Activated T-helper 17 cell treated with anti-CD3 and anti-CD28 coated beads, Interleukin-2, amount 50 U/mL, for 72 hours (primary cell): Measurements from ENCODE around the gene UBE2G2. TPM values are rescaled to one million over a fixed set of nuclear protein-coding genes. Genes with fewer than 3 reads are reported as not detected.

Experiments used
- ATAC-seq: fragments of 150-1000 bp; cut with Tn5 transposase; replicated peaks from 2 replicates; pipeline ENCODE4 v1.10.0; 2021; ENCODE audit warnings: mild to moderate bottlenecking, moderate library complexity
- H3K27ac Mint-ChIP-seq: one replicate; pipeline ENCODE4 v1.8.0; 2022; ENCODE audit warnings: mixed read lengths
- H3K27me3 Mint-ChIP-seq: one replicate; pipeline ENCODE4 v1.8.0; 2022; ENCODE audit warnings: mixed read lengths
- H3K36me3 Mint-ChIP-seq: one replicate; pipeline ENCODE4 v1.8.0; 2022; ENCODE audit warnings: low read depth, mild to moderate bottlenecking, mixed read lengths
- H3K4me1 Mint-ChIP-seq: one replicate; pipeline ENCODE4 v1.8.0; 2022; ENCODE audit warnings: mixed read lengths
- H3K4me3 Mint-ChIP-seq: one replicate; pipeline ENCODE4 v1.8.0; 2022; ENCODE audit warnings: mild to moderate bottlenecking, mixed read lengths
- H3K9me3 Mint-ChIP-seq: one replicate; pipeline ENCODE4 v1.8.0; 2022; ENCODE audit warnings: mixed read lengths
- total RNA-seq, 2 donors: library from RNA; stranded (reverse); gene quantifications; one replicate each; pipeline ENCODE4 v1.2.3, GENCODE V29; 2022

UBE2G2 gene
- 100 to 1,000 TPM in 1 of 2 donors, 10 to 100 TPM in 1; 88.9 to 136 TPM for total RNA-seq

- H3K27ac Mint-ChIP-seq = peak within 1 kb of the TSS; percentile 82
- no peaks in the 10 kb centered on the region for H3K27me3 Mint-ChIP-seq
- no peaks in the 10 kb centered on the region for H3K9me3 Mint-ChIP-seq
- peaks cover 87% of the 10 kb centered on the region for H3K36me3 Mint-ChIP-seq
- peak within 1 kb of the TSS; percentile 96 for H3K4me3 Mint-ChIP-seq
- ATAC-seq = peak; percentile 98
- peaks cover 37% of the 10 kb centered on the region for H3K4me1 Mint-ChIP-seq
These were observed at the start of gene UBE2G2 for GRCh38 chr21:44801468-44802395. TSS of gene UBE2G2 (minus strand) at chr21:44801820. CDS start at chr21:44801748, 72 bp downstream.

DNA sequence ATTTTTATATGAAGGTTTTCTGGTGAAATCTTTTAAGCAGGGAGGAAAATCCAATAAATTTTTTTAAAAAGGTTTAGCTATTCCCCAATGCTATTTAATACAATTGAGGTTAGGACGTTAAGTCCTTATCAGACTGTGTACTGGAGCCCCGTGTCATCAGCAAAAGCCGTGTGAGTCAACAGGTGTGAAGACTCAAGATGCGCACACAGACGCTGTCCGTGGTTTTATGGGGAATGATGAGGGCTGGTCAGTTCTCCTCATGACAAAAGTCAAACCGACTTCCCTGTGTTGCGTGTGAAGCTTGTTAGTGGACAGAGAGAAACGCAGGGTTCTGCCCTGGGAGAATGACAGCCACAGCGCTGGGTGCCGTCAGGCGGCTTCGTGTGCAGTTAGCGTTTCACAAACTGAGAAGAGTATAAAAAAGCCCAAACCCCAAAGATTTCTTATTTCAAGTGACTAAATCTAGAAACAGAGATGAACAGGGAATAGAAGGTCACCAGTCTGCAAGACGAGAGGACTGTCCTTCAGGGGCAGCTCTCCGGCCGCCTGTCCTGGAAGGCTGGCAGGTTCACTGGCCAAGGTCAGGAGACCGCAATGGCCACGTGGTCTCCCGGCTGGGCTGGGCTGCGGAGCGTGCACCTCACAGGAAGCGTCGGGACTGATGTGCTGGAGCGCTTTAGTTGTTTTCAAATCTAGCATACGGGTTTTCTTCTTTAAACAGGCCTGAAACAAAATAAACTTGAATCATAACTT is 49.5 kb upstream of the UBE2G2 start:
- Mint-ChIP-seq H3K27me3 (no peaks in the 10 kb centered on the region), H3K4me1 (peaks cover 7% of the 10 kb centered on the region), H3K9me3 (no peaks in the 10 kb centered on the region), H3K4me3 (no peak overlapping the region), H3K36me3 (peaks cover 75% of the 10 kb centered on the region), H3K27ac (peak overlapping the region; percentile 16)
- no peak for ATAC-seq

- H3K36me3 Mint-ChIP-seq = peaks cover 67% of the 10 kb centered on the region
These were observed 48.7 kb upstream of the UBE2G2 start for GRCh38 chr21:44850208-44850800.

GRCh38 chr21:44849616-44850130 is 48.1 kb upstream of the UBE2G2 start:
- ATAC-seq = no peak
- Mint-ChIP-seq H3K27me3 (no peaks in the 10 kb centered on the region), H3K36me3 (peaks cover 61% of the 10 kb centered on the region), H3K4me1 (peaks cover 6% of the 10 kb centered on the region), H3K4me3 (no peak overlapping the region), H3K27ac (no peak overlapping the region), H3K9me3 (no peaks in the 10 kb centered on the region)

More at GRCh38 chr21:44850208-44850800, 48.7 kb upstream of the UBE2G2 start:
- Mint-ChIP-seq H3K9me3 (no peaks in the 10 kb centered on the region), H3K4me1 (peaks cover 7% of the 10 kb centered on the region), H3K27me3 (no peaks in the 10 kb centered on the region), H3K27ac (no peak overlapping the region), H3K4me3 (no peak overlapping the region)
- ATAC-seq = no peak

DNA sequence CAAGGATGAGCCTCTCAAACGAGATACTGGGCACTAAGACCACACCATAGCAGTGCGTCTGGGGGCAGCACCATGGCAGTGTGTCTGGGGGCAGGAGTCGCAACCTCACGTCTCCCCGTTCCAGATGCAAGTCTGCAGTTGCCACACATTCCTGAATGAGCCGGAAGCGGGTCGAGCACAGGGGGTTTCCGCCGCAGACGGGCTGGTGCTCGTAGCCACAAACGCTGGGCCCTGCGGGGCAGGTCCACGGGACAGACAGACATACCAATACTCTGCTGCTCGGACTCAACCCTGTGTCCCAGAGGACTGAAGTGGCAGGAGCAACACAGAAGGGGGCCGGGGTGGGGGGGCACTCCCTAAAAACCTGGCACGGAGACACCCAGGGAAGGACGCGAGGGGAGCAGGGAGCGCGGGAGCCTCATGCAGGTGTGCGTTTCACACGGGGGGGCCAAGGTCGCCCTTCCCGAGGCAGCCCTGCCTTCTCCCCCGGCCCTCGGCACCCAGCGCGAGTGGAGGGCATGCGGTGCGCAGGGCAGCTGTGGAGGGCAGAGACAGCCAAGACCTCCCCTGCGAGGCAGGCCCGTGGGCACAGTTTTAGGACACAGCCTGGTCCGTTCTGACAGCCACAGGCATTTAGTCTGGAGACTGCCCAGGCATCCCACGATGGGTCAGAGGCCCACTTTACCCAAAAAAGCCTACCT is 47.4 kb upstream of the UBE2G2 start:
- ATAC-seq = no peak
- no peak overlapping the region for H3K4me3 Mint-ChIP-seq
- H3K27ac Mint-ChIP-seq = no peak overlapping the region
- peaks cover 54% of the 10 kb centered on the region for H3K36me3 Mint-ChIP-seq
- H3K9me3 Mint-ChIP-seq = no peaks in the 10 kb centered on the region
- no peaks in the 10 kb centered on the region for H3K27me3 Mint-ChIP-seq
- no peaks in the 10 kb centered on the region for H3K4me1 Mint-ChIP-seq

- H3K27ac Mint-ChIP-seq = no peak overlapping the region
- peaks cover 39% of the 10 kb centered on the region for H3K36me3 Mint-ChIP-seq
- peak overlapping the region; percentile 12 for H3K4me3 Mint-ChIP-seq
- H3K9me3 Mint-ChIP-seq = no peaks in the 10 kb centered on the region
- H3K27me3 Mint-ChIP-seq = no peaks in the 10 kb centered on the region
- H3K4me1 Mint-ChIP-seq = no peaks in the 10 kb centered on the region
- ATAC-seq = no peak
These were observed 45.8 kb upstream of the UBE2G2 start for GRCh38 chr21:44847261-44848056.

DNA sequence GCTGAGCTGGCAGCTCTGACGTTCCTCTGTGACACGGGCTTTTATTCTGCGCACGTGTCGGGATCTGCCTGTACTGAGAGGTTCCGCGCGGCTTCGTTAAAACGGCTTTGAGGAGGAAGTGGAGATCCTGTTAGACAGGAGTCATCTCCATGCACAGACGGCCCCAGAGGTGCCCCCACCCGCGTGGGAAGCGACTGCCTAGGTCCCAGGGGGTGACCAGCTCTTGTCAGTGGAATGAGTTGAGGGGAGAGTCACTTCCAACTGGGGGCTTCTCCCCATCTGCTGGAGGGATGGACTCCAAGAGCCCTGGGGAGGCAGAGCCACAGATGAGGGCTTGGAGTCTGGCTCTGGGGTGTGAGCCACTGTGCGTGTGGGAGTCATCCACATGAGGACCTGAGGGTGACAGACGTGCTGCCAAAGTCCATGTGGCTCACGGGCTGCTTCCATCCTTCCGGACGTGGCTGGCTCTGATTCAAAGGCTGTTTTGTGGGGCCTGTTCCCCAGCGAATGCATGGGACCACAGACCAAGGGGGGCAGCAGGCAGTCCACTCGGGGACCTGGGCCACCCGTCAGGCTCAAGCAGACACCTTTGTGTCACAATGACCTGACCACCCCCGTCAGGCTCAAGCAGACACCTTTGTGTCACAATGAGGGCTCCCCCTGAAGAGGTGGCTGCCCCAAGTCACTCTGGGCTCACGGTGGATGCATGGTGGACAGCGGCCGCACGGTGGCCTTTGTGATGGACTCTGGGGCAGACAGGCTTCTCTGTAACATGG is 45.1 kb upstream of the UBE2G2 start:
- Mint-ChIP-seq H3K4me1 (no peaks in the 10 kb centered on the region), H3K27me3 (no peaks in the 10 kb centered on the region), H3K9me3 (no peaks in the 10 kb centered on the region), H3K36me3 (peaks cover 31% of the 10 kb centered on the region), H3K27ac (peak overlapping the region; percentile 72), H3K4me3 (peak overlapping the region; percentile 73)
- ATAC-seq = peak; percentile 59

- peak overlapping the region; percentile 73 for H3K4me3 Mint-ChIP-seq
- no peaks in the 10 kb centered on the region for H3K27me3 Mint-ChIP-seq
- H3K4me1 Mint-ChIP-seq = no peaks in the 10 kb centered on the region
- peak overlapping the region; percentile 72 for H3K27ac Mint-ChIP-seq
- peaks cover 26% of the 10 kb centered on the region for H3K36me3 Mint-ChIP-seq
- no peak for ATAC-seq
- no peaks in the 10 kb centered on the region for H3K9me3 Mint-ChIP-seq
These were observed 44.5 kb upstream of the UBE2G2 start for GRCh38 chr21:44846224-44846484.

GRCh38 chr21:44845418-44846223 is 44.0 kb upstream of the UBE2G2 start:
- H3K36me3 Mint-ChIP-seq = peaks cover 20% of the 10 kb centered on the region
- peak; percentile 80 for ATAC-seq
- H3K4me1 Mint-ChIP-seq = no peaks in the 10 kb centered on the region
- H3K9me3 Mint-ChIP-seq = no peaks in the 10 kb centered on the region
- H3K27me3 Mint-ChIP-seq = no peaks in the 10 kb centered on the region
- H3K27ac Mint-ChIP-seq = peak overlapping the region; percentile 72
- H3K4me3 Mint-ChIP-seq = peak overlapping the region; percentile 73

- Mint-ChIP-seq H3K9me3 (no peaks in the 10 kb centered on the region), H3K4me3 (peak overlapping the region; percentile 73), H3K27ac (no peak overlapping the region), H3K4me1 (no peaks in the 10 kb centered on the region), H3K36me3 (peaks cover 7% of the 10 kb centered on the region), H3K27me3 (no peaks in the 10 kb centered on the region)
- ATAC-seq = no peak
These were observed 42.6 kb upstream of the UBE2G2 start for GRCh38 chr21:44844256-44844655.

DNA sequence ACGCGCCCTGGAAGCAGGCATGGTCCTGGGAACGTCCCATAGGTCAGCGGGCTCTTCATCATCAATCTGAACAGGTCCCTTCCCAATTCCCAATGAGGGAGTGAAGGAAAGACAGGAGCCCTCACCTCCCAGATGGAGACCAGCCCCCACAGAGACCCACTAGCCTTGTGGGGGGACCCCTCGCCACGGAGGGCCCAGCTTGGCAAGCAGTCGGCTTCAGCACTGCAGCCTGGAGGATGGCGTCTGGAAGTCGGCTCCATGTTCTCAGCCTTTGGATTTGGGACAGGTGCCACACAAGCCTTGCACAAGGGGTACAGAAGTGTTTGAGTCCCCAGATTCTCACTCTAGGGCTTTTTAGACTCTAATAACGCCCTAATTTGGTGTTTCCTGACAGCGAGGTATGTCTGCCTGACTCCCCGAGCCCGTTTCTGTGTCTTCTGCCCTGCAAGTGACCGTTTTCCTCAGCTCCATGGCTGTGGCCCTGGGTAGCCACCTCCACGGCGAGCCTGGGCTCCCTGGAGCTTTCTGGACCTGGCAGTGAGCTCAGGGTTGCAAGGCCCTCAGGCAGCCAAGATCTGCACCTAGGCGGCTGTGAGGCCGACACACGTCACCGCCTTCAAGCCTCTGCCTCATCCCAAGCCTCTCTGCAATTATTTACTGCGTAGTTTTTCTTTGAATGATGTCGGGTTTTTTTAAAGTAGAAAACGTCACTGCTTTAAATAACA is 41.3 kb upstream of the UBE2G2 start:
- Mint-ChIP-seq H3K9me3 (no peaks in the 10 kb centered on the region), H3K4me1 (no peaks in the 10 kb centered on the region), H3K27me3 (no peaks in the 10 kb centered on the region), H3K27ac (no peak overlapping the region), H3K4me3 (no peak overlapping the region), H3K36me3 (no peaks in the 10 kb centered on the region)
- no peak for ATAC-seq

- H3K9me3 Mint-ChIP-seq = no peaks in the 10 kb centered on the region
- H3K36me3 Mint-ChIP-seq = no peaks in the 10 kb centered on the region
- H3K27me3 Mint-ChIP-seq = no peaks in the 10 kb centered on the region
- no peaks in the 10 kb centered on the region for H3K4me1 Mint-ChIP-seq
- no peak overlapping the region for H3K27ac Mint-ChIP-seq
- H3K4me3 Mint-ChIP-seq = no peak overlapping the region
- ATAC-seq = no peak
These were observed 40.5 kb upstream of the UBE2G2 start for GRCh38 chr21:44842087-44842486.
